GM21360 (cell line): ENCODE measurements around the gene FAM111A.
A peak's percentile ranks its signal among the peaks of the same experiment; 100 is the strongest.
"Not testable (repeated sequence)": the region's sequence is repeated elsewhere in the genome, so short reads cannot be mapped to it uniquely, and the experiment has no call there.

Experiments used
- ATAC-seq: cut with Tn5 transposase; IDR thresholded peaks from one replicate; pipeline ENCODE4 v1.9.1; 2021; ENCODE audit warnings: mild to moderate bottlenecking, moderate library complexity; ENCODE audit not compliant: unreplicated experiment

The FAM111A gene

GRCh38 chr11:59142530-59143507 lies at the start of gene FAM111A:
FAM111A (plus strand) TSS chr11:59142856; CDS start chr11:59148873, 6,017 bp downstream.
- peak; percentile 66 for ATAC-seq

- not testable (repeated sequence) for ATAC-seq
Observed at GRCh38 chr11:59093576-59093975, 49.1 kb upstream of the FAM111A start.

DNA sequence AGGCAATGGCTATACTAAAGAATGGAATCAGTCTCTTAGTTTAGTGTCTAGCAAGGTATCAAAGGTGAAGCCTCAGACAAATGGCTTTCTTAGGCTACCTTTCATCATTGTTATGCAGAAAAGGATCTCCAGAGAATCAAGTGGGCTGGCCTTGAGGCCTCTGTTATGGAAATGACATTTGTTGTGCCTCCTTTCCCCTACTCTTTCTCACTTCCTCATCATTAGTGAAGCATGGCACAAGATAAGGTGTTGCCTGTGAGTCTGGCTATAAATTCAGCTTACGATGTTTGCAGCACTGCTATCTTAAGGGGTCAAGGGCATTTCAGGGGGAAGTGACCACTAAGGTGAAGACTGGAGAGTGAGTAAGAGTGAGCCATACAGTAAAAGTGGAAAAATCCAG lies 47.4 kb upstream of the FAM111A start:
- peak; percentile 80 for ATAC-seq

- ATAC-seq = not testable (repeated sequence)
Observed at GRCh38 chr11:59095972-59096575, 46.6 kb upstream of the FAM111A start.

DNA sequence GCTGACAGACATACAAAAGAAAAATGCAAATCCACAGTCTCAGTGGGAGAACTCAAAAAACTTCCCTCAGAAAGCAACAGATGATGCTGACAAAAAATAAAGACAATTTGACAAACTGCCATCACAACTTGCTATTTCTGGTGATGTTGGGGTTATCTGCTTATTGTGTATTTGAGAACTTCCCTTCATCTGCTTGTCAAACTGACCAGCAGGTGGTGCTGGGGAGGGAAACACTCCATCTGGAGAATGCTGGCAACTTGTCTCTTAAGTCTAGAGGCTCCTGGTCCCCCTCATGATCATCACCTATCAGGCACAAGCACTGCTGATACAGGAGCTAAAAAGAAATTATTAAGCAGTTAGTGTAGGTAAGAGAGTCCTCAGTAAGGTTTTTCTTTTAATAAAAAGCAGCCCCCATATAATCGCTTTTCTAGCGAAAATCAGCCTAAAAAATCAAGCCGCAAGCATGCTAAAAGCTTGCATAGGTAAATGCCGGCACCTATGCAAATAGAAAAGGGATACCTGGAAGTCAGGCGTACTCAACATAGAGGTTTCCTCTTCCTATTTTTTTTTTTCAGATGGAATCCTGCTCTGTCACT lies 45.4 kb upstream of the FAM111A start:
- ATAC-seq = no peak

DNA sequence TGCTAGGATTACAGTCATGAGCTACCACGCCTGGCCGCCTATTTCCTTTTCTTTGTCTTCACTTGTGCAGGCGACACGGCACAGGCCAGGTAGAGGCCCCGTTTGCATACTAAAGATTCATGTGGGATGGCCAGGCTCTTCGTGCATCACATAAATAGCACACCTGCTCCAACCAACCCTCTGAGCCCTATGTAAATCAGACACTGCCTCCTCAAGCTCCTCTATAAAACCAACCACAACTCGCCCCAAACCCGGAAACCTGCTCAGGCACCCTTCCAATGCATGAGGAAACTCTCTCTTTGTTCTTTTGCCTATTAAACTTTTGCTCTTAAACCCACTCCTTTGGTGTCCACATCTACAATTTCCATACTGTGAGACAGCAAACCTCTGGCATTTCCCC lies 44.7 kb upstream of the FAM111A start:
- ATAC-seq = not testable (repeated sequence)

DNA sequence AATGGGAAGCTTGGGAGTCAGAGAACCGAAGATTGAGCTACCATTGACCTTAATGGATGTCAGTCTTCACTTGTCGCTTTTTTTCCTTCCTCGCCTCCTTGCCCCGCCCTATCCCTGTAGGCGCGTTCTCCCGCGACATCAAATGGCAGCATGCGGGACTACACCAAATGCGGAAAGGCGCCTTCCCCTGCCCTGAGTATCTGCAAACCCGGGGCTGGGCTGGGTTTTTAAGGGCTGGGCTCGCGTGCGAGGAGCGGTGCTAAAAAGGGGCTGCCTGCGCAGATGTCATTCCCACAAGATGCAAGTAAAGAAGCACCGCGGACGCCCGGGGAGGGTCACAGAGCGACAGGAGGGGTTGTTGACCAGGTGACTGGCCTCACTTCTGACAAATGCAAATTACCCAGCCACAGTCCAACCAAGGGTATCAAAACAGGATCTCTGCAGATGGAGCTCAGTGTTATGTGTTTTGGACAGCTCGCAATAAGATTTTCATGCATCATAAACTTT lies 40.3 kb upstream of the FAM111A start:
- peak; percentile 58 for ATAC-seq

GRCh38 chr11:59106363-59107336 lies 36.0 kb upstream of the FAM111A start, which contains the start of gene FAM111B:
FAM111B (plus strand) TSS chr11:59107237; CDS start chr11:59109626, 2,389 bp downstream.
- ATAC-seq = peak; percentile 63

GRCh38 chr11:59107721-59108120 lies 34.9 kb upstream of the FAM111A start:
- ATAC-seq = not testable (repeated sequence)

GRCh38 chr11:59112494-59112893 lies 30.2 kb upstream of the FAM111A start:
- no peak for ATAC-seq

DNA sequence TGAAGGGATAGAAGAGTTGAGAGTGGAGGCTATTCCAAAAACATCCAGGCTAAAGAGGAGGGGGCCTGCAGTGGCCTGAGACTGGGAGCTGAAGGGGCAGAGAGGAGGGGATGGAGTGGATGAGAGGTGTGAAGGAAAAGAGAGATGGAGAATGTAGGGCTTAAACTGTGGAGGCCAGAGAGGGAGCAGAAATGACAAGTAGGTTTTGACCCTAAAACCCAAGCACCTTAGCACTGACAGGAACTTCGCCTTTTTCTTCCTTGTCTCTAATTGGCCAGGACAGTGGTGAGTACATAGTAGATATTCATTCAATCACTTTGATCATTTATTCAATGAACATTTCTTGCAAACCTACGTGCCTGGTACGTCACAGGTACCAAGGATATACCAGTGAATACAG lies 28.3 kb upstream of the FAM111A start:
- no peak for ATAC-seq

DNA sequence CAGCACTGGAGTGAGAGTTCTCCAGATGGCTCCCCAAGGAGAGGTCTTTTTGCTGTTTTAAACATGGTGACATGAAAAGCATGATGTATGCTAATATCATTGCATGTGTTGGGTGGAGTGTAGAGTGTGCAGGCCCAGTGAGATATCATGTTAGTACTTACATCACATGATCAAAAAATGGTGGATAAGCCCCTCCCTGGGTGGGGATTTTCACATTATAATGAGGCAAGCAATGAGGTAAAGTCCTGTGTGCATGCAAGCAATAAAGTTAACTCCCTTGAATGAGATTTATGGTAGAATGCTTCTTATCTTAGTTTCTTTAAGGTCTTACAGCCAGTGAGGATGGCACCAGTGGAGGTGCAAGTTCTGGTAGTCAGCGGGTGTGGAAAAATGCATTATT lies 27.1 kb upstream of the FAM111A start:
- no peak for ATAC-seq

- ATAC-seq = no peak
Observed at GRCh38 chr11:59117774-59118173, 24.9 kb upstream of the FAM111A start.

DNA sequence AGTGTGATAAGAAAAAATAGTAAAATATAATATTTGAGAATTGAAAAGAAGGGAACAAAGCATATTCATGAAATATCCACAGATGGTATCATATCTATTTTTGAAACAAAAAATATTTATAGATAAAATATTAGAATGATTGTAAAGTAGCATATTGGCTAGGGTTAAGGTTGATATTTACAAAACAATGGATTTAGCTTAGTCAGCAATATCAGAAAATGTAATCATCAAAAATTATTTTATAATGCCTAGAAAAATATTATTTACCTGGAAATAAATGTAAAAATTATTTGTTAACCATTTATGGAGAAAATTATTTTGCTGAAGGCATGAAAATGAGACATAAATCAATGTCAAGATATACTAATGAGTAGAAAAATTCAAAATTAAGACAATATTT lies 22.8 kb upstream of the FAM111A start:
- no peak for ATAC-seq

DNA sequence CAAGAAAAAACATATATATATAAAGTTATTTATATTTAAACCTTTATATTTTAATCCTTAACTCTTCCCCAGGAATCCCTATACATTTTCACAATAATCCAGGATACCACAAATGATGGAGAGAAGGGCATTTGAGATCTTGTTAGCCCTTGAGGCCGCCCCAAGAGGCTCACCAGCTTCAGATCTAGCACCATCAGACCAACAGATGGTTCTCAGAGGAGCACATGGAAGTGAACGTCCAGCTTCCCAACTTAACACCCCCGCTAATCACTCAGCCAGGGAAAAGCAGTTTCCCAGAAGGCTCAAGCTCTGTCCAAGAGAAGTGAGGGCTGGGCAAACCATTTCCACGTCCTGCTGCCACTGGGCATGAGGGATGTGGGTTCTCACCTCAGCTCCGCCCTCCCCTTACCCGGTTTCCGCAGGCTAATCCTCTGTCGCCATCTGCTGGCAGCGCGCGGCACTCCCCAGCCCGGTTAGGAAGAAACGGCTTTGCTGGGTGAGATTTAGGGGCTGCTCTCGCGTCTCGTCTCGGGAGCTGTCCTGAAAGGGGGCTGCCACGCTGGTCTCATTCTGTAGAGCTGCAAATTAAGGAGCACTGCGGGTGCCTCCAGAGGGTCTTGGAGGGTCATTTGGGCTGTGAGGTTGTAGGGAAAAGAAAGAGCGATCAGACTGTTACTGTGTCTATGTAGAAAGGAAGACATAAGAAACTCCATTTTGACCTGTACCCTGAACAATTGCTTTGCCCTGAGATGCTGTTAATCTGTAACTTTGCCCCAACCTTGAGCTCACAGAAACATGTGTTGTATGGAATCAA lies 6.8 kb upstream of the FAM111A start:
- peak; percentile 87 for ATAC-seq

- ATAC-seq = not testable (repeated sequence)
Observed at GRCh38 chr11:59136551-59136950, 6.1 kb upstream of the FAM111A start.

DNA sequence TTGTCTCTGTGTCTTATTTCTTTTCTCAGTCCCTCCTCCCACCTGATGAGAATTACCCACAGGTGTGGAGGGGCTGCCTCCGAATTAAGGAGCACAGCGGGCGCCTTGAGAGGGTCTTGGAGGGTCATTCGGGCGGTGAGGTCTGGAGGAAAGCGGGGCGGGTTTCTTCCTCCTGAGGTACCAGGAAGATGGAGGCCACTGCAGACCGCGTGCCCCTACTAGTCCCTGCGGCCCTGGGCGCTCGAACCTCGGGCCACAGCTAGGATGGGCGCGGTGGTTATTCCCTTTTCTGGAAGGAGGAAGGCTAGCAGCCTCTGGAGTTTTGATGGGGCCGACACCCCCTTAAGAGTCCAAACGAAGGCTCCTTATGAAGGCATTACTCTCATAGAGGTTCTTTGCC lies 5.5 kb upstream of the FAM111A start:
- ATAC-seq = no peak

GRCh38 chr11:59138643-59139042 lies 4.0 kb upstream of the FAM111A start:
- no peak for ATAC-seq

GRCh38 chr11:59141191-59141590 lies 1.5 kb upstream of the FAM111A start:
- no peak for ATAC-seq
